Neural progenitor cell (in vitro differentiated cells): ENCODE data around the gene SCARF2. TPM values are rescaled to one million over a fixed set of nuclear protein-coding genes. Genes with fewer than 3 reads are reported as not detected.
"Not testable (repeated sequence)": the region's sequence is repeated elsewhere in the genome, so short reads cannot be mapped to it uniquely, and the experiment has no call there.

Experiments
- DNase-seq: peaks from one replicate; pipeline ENCODE4 v3.0.0-alpha.2; 2016; ENCODE audit warnings: low spot score
- H2AFZ ChIP-seq: fragments of 200-600 bp; sonication (generic); replicated peaks from 2 replicates; pipeline ENCODE4 v1.6.1; 2016; ENCODE audit warnings: antibody characterized with exemption
- H3F3A ChIP-seq: fragments of 200-600 bp; sonication (generic); 2 replicates; pipeline ENCODE4 v1.6.1; 2016; ENCODE audit warnings: antibody characterized with exemption, low read depth
- H3K27ac ChIP-seq: fragments of 200-600 bp; sonication (generic); 2 replicates; pipeline ENCODE4 v1.5.1; 2016; ENCODE audit warnings: mild to moderate bottlenecking
- H3K27me3 ChIP-seq: fragments of 200-600 bp; sonication (generic); 2 replicates; pipeline ENCODE4 v1.6.1; 2016; ENCODE audit warnings: mild to moderate bottlenecking, moderate library complexity
- H3K36me3 ChIP-seq: fragments of 200-600 bp; sonication (generic); 2 replicates; pipeline ENCODE4 v1.5.1; 2016
- H3K4me1 ChIP-seq: fragments of 200-600 bp; sonication (generic); 2 replicates; pipeline ENCODE4 v1.6.1; 2016; ENCODE audit warnings: mixed run types
- H3K4me2 ChIP-seq: fragments of 200-600 bp; sonication (generic); 2 replicates; pipeline ENCODE4 v1.6.1; 2016
- H3K4me3 ChIP-seq: fragments of 200-600 bp; sonication (generic); 2 replicates; pipeline ENCODE4 v1.5.1; 2016
- H3K79me2 ChIP-seq: fragments of 200-600 bp; sonication (generic); 2 replicates; pipeline ENCODE4 v1.6.1; 2016; ENCODE audit warnings: low read depth
- H3K9ac ChIP-seq: fragments of 200-600 bp; sonication (generic); 2 replicates; pipeline ENCODE4 v1.6.1; 2016
- H3K9me3 ChIP-seq: fragments of 200-600 bp; sonication (generic); 2 replicates; pipeline ENCODE4 v1.5.1; 2016; ENCODE audit warnings: low read depth
- H4K20me1 ChIP-seq: fragments of 200-600 bp; sonication (generic); 2 replicates; pipeline ENCODE4 v1.6.1; 2016; ENCODE audit warnings: low read depth
- H3K27ac Mint-ChIP-seq: 3 replicates; pipeline ENCODE4 v1.8.0; 2021; ENCODE audit warnings: mixed read lengths
- H3K27me3 Mint-ChIP-seq: 2 replicates; pipeline ENCODE4 v1.8.0; 2022; ENCODE audit warnings: low read depth, mild to moderate bottlenecking, inconsistent platforms, moderate library complexity, mixed read lengths; ENCODE audit not compliant: insufficient read depth
- H3K36me3 Mint-ChIP-seq: 3 replicates; pipeline ENCODE4 v1.8.0; 2021; ENCODE audit warnings: mixed read lengths
- H3K4me1 Mint-ChIP-seq: 3 replicates; pipeline ENCODE4 v1.8.0; 2021; ENCODE audit warnings: mixed read lengths
- H3K4me3 Mint-ChIP-seq: 3 replicates; pipeline ENCODE4 v1.8.0; 2021; ENCODE audit warnings: mild to moderate bottlenecking, moderate library complexity, mixed read lengths
- H3K9me3 Mint-ChIP-seq: 3 replicates; pipeline ENCODE4 v1.8.0; 2020; ENCODE audit warnings: mixed read lengths
- EZH2 ChIP-seq: fragments of 200-600 bp; sonication (generic); IDR thresholded peaks from 2 replicates; pipeline ENCODE4 v1.6.1; 2017; ENCODE audit warnings: antibody characterized with exemption, mild to moderate bottlenecking, moderate library complexity
- EZH2phosphoT487 ChIP-seq: fragments of 200-600 bp; sonication (generic); IDR thresholded peaks from 2 replicates; pipeline ENCODE4 v1.6.1; 2017; ENCODE audit warnings: antibody characterized with exemption
- total RNA-seq: library from RNA; depleted of rRNA; stranded (reverse); fragments of >200 nt; gene quantifications from 2 replicates; pipeline ENCODE4 v1.2.3, GENCODE V29; 2015; ENCODE audit warnings: low replicate concordance
- TF ChIP-seq, protein P1 (sequence below): fragments of 200-600 bp; sonication (generic); IDR thresholded peaks from 2 replicates; pipeline ENCODE4 v1.5.1; 2017; ENCODE audit warnings: antibody characterized with exemption, mild to moderate bottlenecking

The SCARF2 gene
- total RNA-seq, 1 donor from 2014 or later, result 0.22 TPM

DNA sequence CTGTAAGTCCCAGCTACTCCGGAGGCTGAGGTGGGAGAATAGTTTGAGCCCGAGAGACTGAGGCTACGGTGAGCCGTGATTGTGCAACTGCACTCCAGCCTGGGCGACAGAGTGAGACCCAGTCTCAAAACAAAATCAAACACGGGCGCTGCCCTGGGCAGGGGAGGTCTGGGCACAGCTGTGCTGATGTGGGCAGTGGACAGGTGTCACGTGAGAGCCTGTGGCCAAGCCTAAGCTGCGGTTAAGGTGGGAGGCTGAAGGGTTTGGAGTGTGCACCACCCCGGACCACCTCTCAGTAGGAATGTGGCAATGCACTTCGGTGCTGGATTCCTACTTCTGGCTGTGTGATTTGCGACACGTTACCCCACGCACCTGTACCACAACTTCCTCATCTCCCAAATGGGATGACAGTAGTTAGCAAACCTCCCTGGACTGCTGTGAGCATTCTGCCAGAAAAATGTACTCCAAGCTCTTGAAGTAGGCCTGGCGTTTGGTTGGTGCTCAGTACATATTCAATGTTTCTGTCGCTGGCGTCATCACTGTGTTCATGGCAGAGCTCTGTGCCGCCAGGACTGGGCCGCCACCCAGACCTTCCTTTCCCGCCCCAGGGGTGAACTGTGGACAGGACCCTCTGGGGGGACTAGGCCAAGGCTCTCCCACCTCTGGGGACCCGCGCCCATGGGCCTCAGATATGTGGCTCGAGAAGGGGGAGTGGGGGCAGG lies 44.5 kb downstream of the SCARF2 start:
- Mint-ChIP-seq H3K27ac (no peak overlapping the region), H3K4me1 (peaks cover 28% of the 10 kb centered on the region), H3K4me3 (peak overlapping the region; percentile 93), H3K36me3 (peaks cover 13% of the 10 kb centered on the region), H3K27me3 (peaks cover 6% of the 10 kb centered on the region), H3K9me3 (no peaks in the 10 kb centered on the region)
- TF ChIP-seq, protein P1, sequence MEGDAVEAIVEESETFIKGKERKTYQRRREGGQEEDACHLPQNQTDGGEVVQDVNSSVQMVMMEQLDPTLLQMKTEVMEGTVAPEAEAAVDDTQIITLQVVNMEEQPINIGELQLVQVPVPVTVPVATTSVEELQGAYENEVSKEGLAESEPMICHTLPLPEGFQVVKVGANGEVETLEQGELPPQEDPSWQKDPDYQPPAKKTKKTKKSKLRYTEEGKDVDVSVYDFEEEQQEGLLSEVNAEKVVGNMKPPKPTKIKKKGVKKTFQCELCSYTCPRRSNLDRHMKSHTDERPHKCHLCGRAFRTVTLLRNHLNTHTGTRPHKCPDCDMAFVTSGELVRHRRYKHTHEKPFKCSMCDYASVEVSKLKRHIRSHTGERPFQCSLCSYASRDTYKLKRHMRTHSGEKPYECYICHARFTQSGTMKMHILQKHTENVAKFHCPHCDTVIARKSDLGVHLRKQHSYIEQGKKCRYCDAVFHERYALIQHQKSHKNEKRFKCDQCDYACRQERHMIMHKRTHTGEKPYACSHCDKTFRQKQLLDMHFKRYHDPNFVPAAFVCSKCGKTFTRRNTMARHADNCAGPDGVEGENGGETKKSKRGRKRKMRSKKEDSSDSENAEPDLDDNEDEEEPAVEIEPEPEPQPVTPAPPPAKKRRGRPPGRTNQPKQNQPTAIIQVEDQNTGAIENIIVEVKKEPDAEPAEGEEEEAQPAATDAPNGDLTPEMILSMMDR, result no peak
- TF ChIP-seq EZH2, result no peak
- peak overlapping the region; percentile 86 for H2AFZ ChIP-seq
- H3K9ac ChIP-seq, result no peak overlapping the region
- no peak for DNase-seq
- no peaks in the 10 kb centered on the region for H3F3A ChIP-seq
- H3K4me1 ChIP-seq, result peaks cover 11% of the 10 kb centered on the region
- H3K27me3 ChIP-seq, result peaks cover 7% of the 10 kb centered on the region
- peak overlapping the region; percentile 78 for H3K4me2 ChIP-seq
- no peaks in the 10 kb centered on the region for H3K9me3 ChIP-seq
- peaks cover 36% of the 10 kb centered on the region for H3K79me2 ChIP-seq
- peak overlapping the region; percentile 75 for H3K4me3 ChIP-seq
- no peaks in the 10 kb centered on the region for H3K36me3 ChIP-seq
- peaks cover 32% of the 10 kb centered on the region for H4K20me1 ChIP-seq
- no peak overlapping the region for H3K27ac ChIP-seq

DNA sequence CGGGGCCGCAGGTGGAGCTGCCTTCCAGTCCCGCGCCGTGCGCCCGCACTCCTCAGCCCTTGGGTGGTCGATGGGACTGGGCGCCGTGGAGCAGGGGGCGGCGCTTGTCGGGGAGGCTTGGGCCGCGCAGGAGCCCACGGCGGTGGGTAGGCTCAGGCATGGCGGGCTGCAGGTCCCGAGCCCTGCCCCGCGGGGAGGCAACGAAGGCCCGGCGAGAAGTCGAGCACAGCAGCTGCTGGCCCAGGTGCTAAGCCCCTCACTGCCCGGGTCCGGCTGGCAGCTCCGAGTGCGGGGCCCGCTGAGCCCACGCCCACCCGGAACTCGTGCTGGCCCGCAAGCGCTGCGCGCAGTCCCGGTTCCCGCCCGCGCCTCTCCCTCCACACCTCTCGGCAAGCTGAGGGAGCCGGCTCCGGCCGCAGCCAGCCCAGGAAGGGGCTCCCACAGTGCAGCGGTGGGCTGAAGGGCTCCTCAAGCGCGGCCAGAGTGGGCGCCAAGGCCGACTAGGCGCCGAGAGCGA lies 45.2 kb downstream of the SCARF2 start:
- not testable (repeated sequence) for H3K9ac ChIP-seq, DNase-seq, H3K4me2 ChIP-seq, H3K27ac ChIP-seq, H3K36me3 Mint-ChIP-seq, H3K27ac Mint-ChIP-seq, H3K27me3 ChIP-seq, H3K36me3 ChIP-seq, H2AFZ ChIP-seq, H3F3A ChIP-seq, H3K4me3 Mint-ChIP-seq, H3K9me3 ChIP-seq, H3K4me3 ChIP-seq, H3K9me3 Mint-ChIP-seq
- Mint-ChIP-seq H3K4me1 (peaks cover 28% of the 10 kb centered on the region), H3K27me3 (peaks cover 10% of the 10 kb centered on the region)
- Histone ChIP-seq H3K79me2 (peaks cover 28% of the 10 kb centered on the region), H3K4me1 (peaks cover 11% of the 10 kb centered on the region), H4K20me1 (peaks cover 25% of the 10 kb centered on the region)

DNA sequence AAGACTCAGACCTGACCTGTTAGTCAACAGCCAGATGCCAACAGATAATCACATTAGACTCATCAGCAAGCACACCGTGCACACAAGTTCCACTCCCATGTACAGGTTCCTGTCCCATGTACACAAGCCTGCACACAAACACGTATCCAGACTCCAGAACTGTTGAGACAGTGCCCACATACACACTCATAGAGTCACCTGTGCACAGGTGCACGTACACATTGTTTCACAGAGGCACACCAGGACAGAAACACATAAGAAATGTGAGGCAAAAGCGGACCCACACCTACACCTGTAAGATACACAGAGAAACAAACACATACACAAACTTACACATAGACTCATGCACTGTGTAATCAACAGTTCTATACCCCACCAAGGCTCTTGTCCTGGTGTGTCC lies 46.4 kb downstream of the SCARF2 start:
- Histone ChIP-seq H3K4me3 (no peak overlapping the region), H3K27me3 (peaks cover 7% of the 10 kb centered on the region), H2AFZ (no peak overlapping the region), H4K20me1 (peaks cover 16% of the 10 kb centered on the region), H3F3A (no peaks in the 10 kb centered on the region), H3K9me3 (no peaks in the 10 kb centered on the region), H3K9ac (no peak overlapping the region), H3K27ac (no peak overlapping the region), H3K36me3 (no peaks in the 10 kb centered on the region), H3K4me1 (peaks cover 11% of the 10 kb centered on the region), H3K79me2 (peaks cover 18% of the 10 kb centered on the region), H3K4me2 (no peak overlapping the region)
- TF ChIP-seq, protein P1, result no peak
- TF ChIP-seq EZH2 (no peak), EZH2phosphoT487 (no peak)
- Mint-ChIP-seq H3K4me1 (peaks cover 22% of the 10 kb centered on the region), H3K27me3 (peaks cover 10% of the 10 kb centered on the region), H3K27ac (no peak overlapping the region), H3K4me3 (no peak overlapping the region), H3K9me3 (no peaks in the 10 kb centered on the region), H3K36me3 (peaks cover 6% of the 10 kb centered on the region)
- DNase-seq, result no peak

DNA sequence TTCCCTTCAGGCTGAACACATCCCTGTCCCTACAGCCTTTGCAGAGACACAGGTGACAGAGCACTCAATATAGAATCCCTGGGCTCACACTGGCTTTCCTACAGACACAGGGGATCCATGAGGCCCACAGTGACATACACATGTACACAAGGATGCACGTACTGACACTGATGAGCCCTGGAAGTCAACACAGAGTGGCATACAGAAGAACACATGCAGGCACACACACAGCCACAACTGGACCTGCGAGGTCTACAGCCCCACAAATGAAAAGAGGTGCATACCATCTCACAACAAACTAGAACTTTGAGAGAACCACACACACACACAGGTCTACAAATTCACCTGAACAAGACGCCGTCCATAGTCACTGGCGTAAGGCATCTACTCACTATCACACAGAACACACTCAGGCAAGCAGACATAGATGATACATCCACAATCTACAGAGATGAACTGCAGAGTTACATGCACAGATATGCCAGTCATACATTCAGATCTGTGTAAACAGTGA lies 47.2 kb downstream of the SCARF2 start:
- H3K27me3 Mint-ChIP-seq, result peaks cover 10% of the 10 kb centered on the region

More for the DNA sequence above, 47.2 kb downstream of the SCARF2 start:
- peaks cover 5% of the 10 kb centered on the region for H3K36me3 Mint-ChIP-seq
- Histone ChIP-seq H3K27ac (no peak overlapping the region), H2AFZ (no peak overlapping the region), H3K79me2 (peaks cover 11% of the 10 kb centered on the region), H3K9ac (no peak overlapping the region), H3K9me3 (no peaks in the 10 kb centered on the region), H3K36me3 (no peaks in the 10 kb centered on the region), H3K4me1 (peaks cover 7% of the 10 kb centered on the region), H3K27me3 (peaks cover 7% of the 10 kb centered on the region), H3F3A (no peaks in the 10 kb centered on the region), H3K4me3 (no peak overlapping the region), H3K4me2 (no peak overlapping the region), H4K20me1 (peaks cover 9% of the 10 kb centered on the region)
- no peaks in the 10 kb centered on the region for H3K9me3 Mint-ChIP-seq
- TF ChIP-seq EZH2 (no peak), EZH2phosphoT487 (no peak)
- TF ChIP-seq, protein P1, result no peak
- H3K4me3 Mint-ChIP-seq, result no peak overlapping the region
- no peak for DNase-seq
- no peak overlapping the region for H3K27ac Mint-ChIP-seq
- H3K4me1 Mint-ChIP-seq, result peaks cover 14% of the 10 kb centered on the region
